KMS-11 (cell line): ENCODE results near the gene MAPK1.

Experiments used
- H2AFZ ChIP-seq: fragments of 200-600 bp; sonication (generic); 2 replicates; pipeline ENCODE4 v1.6.1; 2016; ENCODE audit warnings: antibody characterized with exemption, mixed run types, low read depth
- H3K27ac ChIP-seq: fragments of 200-600 bp; sonication (generic); 2 replicates; pipeline ENCODE4 v1.6.1; 2016; ENCODE audit warnings: mild to moderate bottlenecking, mixed run types
- H3K27me3 ChIP-seq: fragments of 200-600 bp; sonication (generic); 2 replicates; pipeline ENCODE4 v1.6.1; 2017; ENCODE audit warnings: mild to moderate bottlenecking, low read depth, mixed run types, moderate library complexity; ENCODE audit not compliant: insufficient read depth
- H3K36me3 ChIP-seq: fragments of 200-600 bp; sonication (generic); 2 replicates; pipeline ENCODE4 v1.6.1; 2017; ENCODE audit warnings: mild to moderate bottlenecking, mixed run types; ENCODE audit not compliant: insufficient read depth
- H3K4me1 ChIP-seq: fragments of 200-600 bp; sonication (generic); 2 replicates; pipeline ENCODE4 v1.6.1; 2016; ENCODE audit warnings: mild to moderate bottlenecking, low read depth, mixed run types; ENCODE audit not compliant: poor library complexity, severe bottlenecking
- H3K4me2 ChIP-seq: fragments of 200-600 bp; sonication (generic); 2 replicates; pipeline ENCODE4 v1.7.0; 2016; ENCODE audit warnings: mild to moderate bottlenecking, mixed run types
- H3K4me3 ChIP-seq: fragments of 200-600 bp; sonication (generic); IDR thresholded peaks from 2 replicates; pipeline ENCODE4 v1.6.1; 2017; ENCODE audit warnings: low read depth, low read length, mixed read lengths; ENCODE audit not compliant: insufficient read depth
- H3K79me2 ChIP-seq: fragments of 200-600 bp; sonication (generic); 2 replicates; pipeline ENCODE4 v1.6.1; 2016; ENCODE audit warnings: low read depth, mixed run types; ENCODE audit not compliant: insufficient read depth
- H3K9ac ChIP-seq: fragments of 200-600 bp; sonication (generic); 2 replicates; pipeline ENCODE4 v1.6.1; 2016; ENCODE audit warnings: mild to moderate bottlenecking, mixed run types
- H4K20me1 ChIP-seq: fragments of 200-600 bp; sonication (generic); 2 replicates; pipeline ENCODE4 v1.6.1; 2016; ENCODE audit warnings: mild to moderate bottlenecking, mixed run types; ENCODE audit not compliant: insufficient read depth
- TF ChIP-seq, protein P1 (sequence below): fragments of 200-600 bp; sonication (generic); conservative IDR thresholded peaks from 2 replicates; pipeline ENCODE4 v1.6.1; 2017; ENCODE audit warnings: low read depth, mild to moderate bottlenecking, antibody characterized with exemption, low read length, moderate library complexity, mixed read lengths

The MAPK1 gene

DNA sequence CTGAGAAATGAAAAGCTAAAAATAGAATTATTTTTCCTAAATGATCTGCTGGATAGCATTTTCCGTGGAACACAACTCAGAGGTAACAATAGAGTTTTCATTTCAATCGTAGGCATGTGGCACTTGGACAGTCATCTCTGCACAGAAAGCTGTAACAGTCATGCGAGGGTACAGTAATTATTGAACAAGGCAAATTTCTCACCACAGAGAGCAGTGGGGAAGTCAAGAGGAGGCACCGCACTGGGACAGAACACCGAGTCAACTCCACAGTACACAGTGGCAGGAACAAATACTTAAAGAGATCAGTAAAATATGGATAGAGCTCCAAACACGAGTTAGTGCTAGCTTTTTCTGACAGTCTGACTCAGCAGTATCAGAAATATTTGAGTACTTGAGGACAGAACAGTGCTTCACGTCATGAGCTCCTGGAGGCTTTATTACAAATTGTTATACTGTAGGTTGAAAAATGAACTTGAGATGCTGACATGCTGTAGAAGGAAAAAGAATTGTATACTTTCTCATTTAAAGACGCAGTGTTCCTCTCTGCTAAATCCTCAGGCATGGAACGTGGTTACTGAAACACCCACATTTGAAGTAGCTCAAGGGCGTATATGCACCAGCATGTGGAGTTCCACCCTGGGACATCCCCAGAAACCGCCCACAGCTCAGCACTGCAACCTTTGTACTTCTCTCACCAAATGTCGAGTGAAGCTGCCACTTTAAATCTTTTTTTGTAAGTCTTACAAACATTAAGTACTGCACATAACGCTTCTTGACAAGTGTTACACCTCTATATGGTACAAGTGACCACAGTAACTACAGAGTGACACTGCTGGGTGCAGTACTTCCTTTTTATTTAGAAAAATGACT lies 104.5 kb downstream of the MAPK1 start:
- H3K79me2 ChIP-seq, result no peaks in the 10 kb centered on the region
- H4K20me1 ChIP-seq, result peaks cover 6% of the 10 kb centered on the region; the same call in 1 of the 2 replicates
- no peak overlapping the region for H2AFZ ChIP-seq
- no peaks in the 10 kb centered on the region for H3K27me3 ChIP-seq
- no peak overlapping the region for H3K9ac ChIP-seq
- no peak overlapping the region for H3K27ac ChIP-seq
- no peaks in the 10 kb centered on the region for H3K36me3 ChIP-seq
- H3K4me3 ChIP-seq, result no peak overlapping the region
- peak overlapping the region; percentile 84; the same call in 1 of the 2 replicates for H3K4me2 ChIP-seq
- TF ChIP-seq, protein P1, sequence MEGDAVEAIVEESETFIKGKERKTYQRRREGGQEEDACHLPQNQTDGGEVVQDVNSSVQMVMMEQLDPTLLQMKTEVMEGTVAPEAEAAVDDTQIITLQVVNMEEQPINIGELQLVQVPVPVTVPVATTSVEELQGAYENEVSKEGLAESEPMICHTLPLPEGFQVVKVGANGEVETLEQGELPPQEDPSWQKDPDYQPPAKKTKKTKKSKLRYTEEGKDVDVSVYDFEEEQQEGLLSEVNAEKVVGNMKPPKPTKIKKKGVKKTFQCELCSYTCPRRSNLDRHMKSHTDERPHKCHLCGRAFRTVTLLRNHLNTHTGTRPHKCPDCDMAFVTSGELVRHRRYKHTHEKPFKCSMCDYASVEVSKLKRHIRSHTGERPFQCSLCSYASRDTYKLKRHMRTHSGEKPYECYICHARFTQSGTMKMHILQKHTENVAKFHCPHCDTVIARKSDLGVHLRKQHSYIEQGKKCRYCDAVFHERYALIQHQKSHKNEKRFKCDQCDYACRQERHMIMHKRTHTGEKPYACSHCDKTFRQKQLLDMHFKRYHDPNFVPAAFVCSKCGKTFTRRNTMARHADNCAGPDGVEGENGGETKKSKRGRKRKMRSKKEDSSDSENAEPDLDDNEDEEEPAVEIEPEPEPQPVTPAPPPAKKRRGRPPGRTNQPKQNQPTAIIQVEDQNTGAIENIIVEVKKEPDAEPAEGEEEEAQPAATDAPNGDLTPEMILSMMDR, result no peak
- peaks cover 68% of the 10 kb centered on the region for H3K4me1 ChIP-seq

- H3K36me3 ChIP-seq, result no peaks in the 10 kb centered on the region
- no peak overlapping the region for H3K4me3 ChIP-seq
- no peak overlapping the region for H3K27ac ChIP-seq
- H3K4me2 ChIP-seq, result peak overlapping the region; percentile 84; the same call in 1 of the 2 replicates
- H2AFZ ChIP-seq, result no peak overlapping the region
- H4K20me1 ChIP-seq, result peaks cover 6% of the 10 kb centered on the region; the same call in 1 of the 2 replicates
- H3K27me3 ChIP-seq, result no peaks in the 10 kb centered on the region
- TF ChIP-seq, protein P1, result no peak
- no peak overlapping the region for H3K9ac ChIP-seq
- no peaks in the 10 kb centered on the region for H3K79me2 ChIP-seq
- peaks cover 68% of the 10 kb centered on the region for H3K4me1 ChIP-seq
Observed at GRCh38 chr22:21761994-21762680, 105.3 kb downstream of the MAPK1 start.

- H3K36me3 ChIP-seq, result no peaks in the 10 kb centered on the region
- H4K20me1 ChIP-seq, result peaks cover 6% of the 10 kb centered on the region; the same call in 1 of the 2 replicates
Observed at GRCh38 chr22:21761086-21761485, 106.4 kb downstream of the MAPK1 start.

DNA sequence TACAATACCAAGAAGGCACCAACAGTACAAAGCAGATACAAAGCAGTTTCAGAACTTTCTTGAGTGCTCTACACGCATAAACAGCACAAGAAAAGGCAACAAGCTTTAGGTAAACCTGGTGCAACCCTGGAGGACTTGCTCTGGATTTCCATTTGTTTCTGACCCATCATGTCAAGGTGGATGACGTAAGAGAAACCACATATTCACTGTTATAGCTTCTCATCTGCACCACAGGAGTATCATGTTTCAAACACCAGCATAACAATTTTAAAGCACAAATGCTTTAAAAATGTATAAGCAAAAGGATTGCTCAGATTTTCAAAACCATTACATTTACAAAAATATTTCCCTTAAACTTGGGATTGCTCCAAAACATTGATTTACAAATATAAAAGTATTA lies 106.8 kb downstream of the MAPK1 start:
- Histone ChIP-seq H3K4me1 (peaks cover 67% of the 10 kb centered on the region), H3K4me3 (no peak overlapping the region), H2AFZ (no peak overlapping the region), H3K9ac (0 out of 2 replicates have a peak overlapping the region, but pooled peaks have one; percentile 16), H3K27ac (peak overlapping the region; percentile 52), H3K4me2 (peak overlapping the region; percentile 84), H3K79me2 (no peaks in the 10 kb centered on the region), H3K27me3 (no peaks in the 10 kb centered on the region), H4K20me1 (peaks cover 6% of the 10 kb centered on the region; the same call in 1 of the 2 replicates), H3K36me3 (no peaks in the 10 kb centered on the region)
- TF ChIP-seq, protein P1, result no peak

More at GRCh38 chr22:21761086-21761485, 106.4 kb downstream of the MAPK1 start:
- H3K9ac ChIP-seq, result 0 out of 2 replicates have a peak overlapping the region, but pooled peaks have one; percentile 16
- no peaks in the 10 kb centered on the region for H3K27me3 ChIP-seq
- TF ChIP-seq, protein P1, result no peak
- no peak overlapping the region for H2AFZ ChIP-seq
- H3K4me1 ChIP-seq, result peaks cover 68% of the 10 kb centered on the region
- peak overlapping the region; percentile 84 for H3K4me2 ChIP-seq
- H3K4me3 ChIP-seq, result no peak overlapping the region
- H3K79me2 ChIP-seq, result no peaks in the 10 kb centered on the region
- H3K27ac ChIP-seq, result peak overlapping the region; percentile 52
